Measurements from ENCODE around the gene KCNE4. TPM values are rescaled to one million over a fixed set of nuclear protein-coding genes. Genes with fewer than 3 reads are reported as not detected.

KCNE4 gene
- total RNA-seq, 1 donor from 2014 or later, result 3.2 TPM

GRCh38 chr2:223041527-223042109, 10.4 kb upstream of the KCNE4 start:
- DNase-seq (ENCODE audit: extremely low spot score, unreplicated experiment), result no peak
- H3K4me3 Mint-ChIP-seq, result no peak overlapping the region
- peaks cover 36% of the 10 kb centered on the region for H3K4me1 Mint-ChIP-seq (ENCODE audit: unreplicated experiment)
- H3K27me3 Mint-ChIP-seq, result no peaks in the 10 kb centered on the region
- peak overlapping the region; percentile 59 for H3K27ac Mint-ChIP-seq
- TF ChIP-seq CTCF (conservative IDR thresholded peaks at IDR 0.05), result no peak
- no peaks in the 10 kb centered on the region for H3K36me3 Mint-ChIP-seq
- H3K9me3 Mint-ChIP-seq, result peaks cover 13% of the 10 kb centered on the region

- peaks cover 13% of the 10 kb centered on the region for H3K9me3 Mint-ChIP-seq
- peaks cover 35% of the 10 kb centered on the region for H3K4me1 Mint-ChIP-seq (ENCODE audit: unreplicated experiment)
- no peaks in the 10 kb centered on the region for H3K27me3 Mint-ChIP-seq
- H3K27ac Mint-ChIP-seq, result peak overlapping the region; percentile 71
- no peak for DNase-seq (ENCODE audit: extremely low spot score, unreplicated experiment)
- H3K4me3 Mint-ChIP-seq, result no peak overlapping the region
- TF ChIP-seq CTCF (conservative IDR thresholded peaks at IDR 0.05), result no peak
- no peaks in the 10 kb centered on the region for H3K36me3 Mint-ChIP-seq
Observed at GRCh38 chr2:223042284-223042683, 9.7 kb upstream of the KCNE4 start.

- DNase-seq (ENCODE audit: extremely low spot score, unreplicated experiment), result no peak
- H3K27ac Mint-ChIP-seq, result peak overlapping the region; percentile 71
- no peaks in the 10 kb centered on the region for H3K36me3 Mint-ChIP-seq
- H3K4me3 Mint-ChIP-seq, result peak overlapping the region; percentile 61
- TF ChIP-seq CTCF (conservative IDR thresholded peaks at IDR 0.05), result no peak
- no peaks in the 10 kb centered on the region for H3K27me3 Mint-ChIP-seq
- peaks cover 40% of the 10 kb centered on the region for H3K4me1 Mint-ChIP-seq (ENCODE audit: unreplicated experiment)
- H3K9me3 Mint-ChIP-seq, result peaks cover 15% of the 10 kb centered on the region
Observed at GRCh38 chr2:223042704-223043118, 9.3 kb upstream of the KCNE4 start.

GRCh38 chr2:223043164-223043941, 8.6 kb upstream of the KCNE4 start:
- no peaks in the 10 kb centered on the region for H3K27me3 Mint-ChIP-seq
- no peak for DNase-seq (ENCODE audit: extremely low spot score, unreplicated experiment)
- no peak for TF ChIP-seq CTCF (conservative IDR thresholded peaks at IDR 0.05)
- peaks cover 43% of the 10 kb centered on the region for H3K4me1 Mint-ChIP-seq (ENCODE audit: unreplicated experiment)
- peak overlapping the region; percentile 71 for H3K27ac Mint-ChIP-seq
- H3K36me3 Mint-ChIP-seq, result no peaks in the 10 kb centered on the region
- H3K9me3 Mint-ChIP-seq, result peaks cover 18% of the 10 kb centered on the region
- peak overlapping the region; percentile 61 for H3K4me3 Mint-ChIP-seq

GRCh38 chr2:223044092-223044836, 7.7 kb upstream of the KCNE4 start:
- no peak for DNase-seq (ENCODE audit: extremely low spot score, unreplicated experiment)

More at GRCh38 chr2:223044092-223044836, 7.7 kb upstream of the KCNE4 start:
- Mint-ChIP-seq H3K4me1 (ENCODE audit: unreplicated experiment) (peaks cover 38% of the 10 kb centered on the region), H3K27ac (no peak overlapping the region), H3K4me3 (no peak overlapping the region), H3K27me3 (no peaks in the 10 kb centered on the region), H3K36me3 (no peaks in the 10 kb centered on the region), H3K9me3 (peaks cover 18% of the 10 kb centered on the region)
- no peak for TF ChIP-seq CTCF (conservative IDR thresholded peaks at IDR 0.05)
